ENCODE results near the gene AOPEP.

The AOPEP gene

GRCh38 chr9:94913550-94913949 is 187.1 kb downstream of the AOPEP start:
- DNase-seq (ENCODE audit: low read depth, low spot score) = no peak

- no peak for DNase-seq (ENCODE audit: low read depth, low spot score)
Measured at GRCh38 chr9:94915476-94916450, 189.3 kb downstream of the AOPEP start.

- DNase-seq (ENCODE audit: low read depth, low spot score) = no peak
Measured at GRCh38 chr9:94916956-94917355, 190.5 kb downstream of the AOPEP start.

- no peak for DNase-seq (ENCODE audit: low read depth, low spot score)
Measured at GRCh38 chr9:94918038-94918753, 191.7 kb downstream of the AOPEP start.

- no peak for DNase-seq (ENCODE audit: low read depth, low spot score)
Measured at GRCh38 chr9:94919376-94920098, 193.0 kb downstream of the AOPEP start.

GRCh38 chr9:94920420-94921091 is 194.1 kb downstream of the AOPEP start:
- no peak for DNase-seq (ENCODE audit: low read depth, low spot score)

- no peak for DNase-seq (ENCODE audit: low read depth, low spot score)
Measured at GRCh38 chr9:94921092-94921471, 194.6 kb downstream of the AOPEP start.

GRCh38 chr9:94921656-94922055 is 195.2 kb downstream of the AOPEP start:
- DNase-seq (ENCODE audit: low read depth, low spot score) = no peak

GRCh38 chr9:94922098-94922607 is 195.7 kb downstream of the AOPEP start:
- DNase-seq (ENCODE audit: low read depth, low spot score) = peak; percentile 80

- no peak for DNase-seq (ENCODE audit: low read depth, low spot score)
Measured at GRCh38 chr9:94922691-94923107, 196.2 kb downstream of the AOPEP start.

GRCh38 chr9:94923326-94924089 is 197.0 kb downstream of the AOPEP start:
- DNase-seq (ENCODE audit: low read depth, low spot score) = no peak

GRCh38 chr9:94925751-94926430 is 199.4 kb downstream of the AOPEP start:
- no peak for DNase-seq (ENCODE audit: low read depth, low spot score)

GRCh38 chr9:94926431-94926800 is 199.9 kb downstream of the AOPEP start:
- no peak for DNase-seq (ENCODE audit: low read depth, low spot score)

GRCh38 chr9:94927048-94927761 is 200.7 kb downstream of the AOPEP start:
- no peak for DNase-seq (ENCODE audit: low read depth, low spot score)

GRCh38 chr9:94927762-94928670 is 201.5 kb downstream of the AOPEP start:
- no peak for DNase-seq (ENCODE audit: low read depth, low spot score)

- DNase-seq (ENCODE audit: low read depth, low spot score) = no peak
Measured at GRCh38 chr9:94928691-94929368, 202.3 kb downstream of the AOPEP start.

GRCh38 chr9:94929369-94929756 is 202.9 kb downstream of the AOPEP start:
- no peak for DNase-seq (ENCODE audit: low read depth, low spot score)

Data from smooth muscle cell of the brain vasculature (primary cell).